ENCODE data around the gene VAT1L.
"Not testable (repeated sequence)": the region's sequence is repeated elsewhere in the genome, so short reads cannot be mapped to it uniquely, and the experiment has no call there.

The VAT1L gene

DNA sequence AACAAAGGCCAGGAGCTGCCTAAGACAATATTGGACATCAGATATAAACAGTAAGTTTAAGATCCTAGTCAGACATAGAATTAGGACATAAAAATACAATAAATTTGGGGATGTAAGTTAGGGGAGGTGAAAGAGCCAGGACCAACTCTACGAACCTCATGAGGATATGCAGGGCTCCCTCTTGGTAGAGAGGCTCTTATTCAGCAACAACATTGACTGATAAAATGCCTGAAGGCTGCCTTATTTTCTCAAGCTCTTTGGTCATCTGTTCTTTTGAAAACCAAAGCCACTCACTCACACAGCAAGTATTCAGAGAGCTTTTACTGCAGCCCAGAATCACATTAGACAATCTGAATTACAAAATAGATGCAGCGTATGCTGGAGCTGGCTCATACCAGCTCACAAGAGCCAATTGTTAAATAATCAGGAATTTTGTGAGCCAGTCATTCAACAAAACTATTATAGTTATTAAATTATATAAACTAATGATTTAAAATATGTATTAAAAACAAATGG is 125.4 kb downstream of the VAT1L start:
- DNase-seq (ENCODE audit: low spot score), result no peak

DNA sequence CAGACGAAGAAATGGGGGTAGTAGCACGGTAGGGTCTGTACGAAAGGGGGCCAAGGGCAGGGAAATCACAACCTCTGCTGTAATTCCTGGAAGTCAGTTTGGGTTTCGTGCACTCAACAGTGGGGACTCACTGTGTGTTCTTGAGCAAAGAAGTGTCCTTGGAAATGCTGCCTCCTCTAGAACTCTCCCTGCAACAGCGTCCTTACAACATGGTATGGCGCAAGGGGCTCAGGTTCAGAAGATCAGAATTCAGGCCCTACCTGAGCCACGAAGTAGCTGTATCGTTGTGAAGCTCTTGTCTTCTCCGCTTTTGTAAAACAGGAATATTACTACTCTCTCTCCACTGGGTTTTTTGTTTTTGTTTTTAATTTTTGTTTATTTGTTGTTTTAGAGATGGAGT is 127.7 kb downstream of the VAT1L start:
- DNase-seq (ENCODE audit: low spot score), result no peak

DNA sequence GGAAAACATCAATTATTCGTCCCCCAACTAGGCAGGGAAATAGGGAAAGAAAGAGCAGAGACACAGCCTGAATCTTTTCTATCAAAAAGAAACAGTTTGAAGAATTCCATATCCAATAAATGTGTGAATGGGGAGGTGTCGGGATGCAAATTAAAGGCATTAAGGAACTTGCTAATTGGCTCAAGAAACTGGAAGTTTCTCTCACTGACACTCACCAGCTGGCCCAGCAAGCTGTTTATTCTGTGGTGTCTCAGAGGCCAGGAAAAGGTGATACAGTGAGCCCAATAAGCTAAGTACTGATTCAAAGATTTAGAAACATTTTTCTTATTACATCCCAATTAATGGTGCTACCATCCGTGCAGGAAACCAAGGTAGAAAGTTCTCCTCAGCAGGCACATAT is 129.6 kb downstream of the VAT1L start:
- DNase-seq (ENCODE audit: low spot score), result no peak

DNA sequence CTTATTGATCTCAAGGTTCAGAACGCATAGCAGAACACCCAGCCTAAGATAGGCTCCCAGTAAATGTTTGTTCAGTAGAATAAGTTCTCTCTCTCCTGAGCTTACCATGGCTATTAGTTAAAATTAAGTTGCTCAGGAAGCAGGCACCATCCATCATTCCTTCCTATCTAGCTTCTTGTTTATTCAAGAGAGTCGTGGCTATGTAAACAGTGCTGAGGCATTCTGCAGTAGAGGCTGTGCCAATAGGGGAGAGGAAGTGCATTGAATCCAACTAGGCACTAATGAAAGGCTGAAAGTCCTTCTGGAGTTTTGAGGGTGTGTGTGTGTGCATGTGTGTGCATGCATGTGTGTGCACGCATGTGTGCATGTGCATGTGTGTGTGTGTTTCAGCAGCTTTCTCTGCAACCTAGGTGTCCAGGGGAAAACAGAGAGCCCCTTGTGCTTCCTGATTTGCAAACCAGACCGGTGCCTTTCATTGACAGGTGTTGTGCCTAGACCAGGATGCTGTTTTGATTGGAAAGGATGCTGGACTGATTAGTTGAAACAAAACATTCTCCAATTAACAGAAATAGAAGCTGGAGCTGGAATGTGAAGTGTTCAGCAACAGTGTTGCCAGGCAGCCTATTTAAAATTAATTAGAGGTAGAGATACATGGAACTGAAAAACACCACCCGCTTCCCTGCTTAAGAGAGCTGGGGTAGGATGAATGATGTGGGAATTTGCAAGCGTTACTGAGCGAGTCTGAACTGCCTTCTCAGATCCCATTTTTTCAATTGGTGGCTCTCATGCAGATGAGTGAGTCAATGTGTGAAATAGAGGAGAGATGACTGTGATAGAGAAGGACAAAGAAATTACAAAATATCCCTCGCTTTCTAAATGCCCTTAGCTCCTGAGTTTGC is 130.7 kb downstream of the VAT1L start:
- DNase-seq (ENCODE audit: low spot score), result no peak

DNA sequence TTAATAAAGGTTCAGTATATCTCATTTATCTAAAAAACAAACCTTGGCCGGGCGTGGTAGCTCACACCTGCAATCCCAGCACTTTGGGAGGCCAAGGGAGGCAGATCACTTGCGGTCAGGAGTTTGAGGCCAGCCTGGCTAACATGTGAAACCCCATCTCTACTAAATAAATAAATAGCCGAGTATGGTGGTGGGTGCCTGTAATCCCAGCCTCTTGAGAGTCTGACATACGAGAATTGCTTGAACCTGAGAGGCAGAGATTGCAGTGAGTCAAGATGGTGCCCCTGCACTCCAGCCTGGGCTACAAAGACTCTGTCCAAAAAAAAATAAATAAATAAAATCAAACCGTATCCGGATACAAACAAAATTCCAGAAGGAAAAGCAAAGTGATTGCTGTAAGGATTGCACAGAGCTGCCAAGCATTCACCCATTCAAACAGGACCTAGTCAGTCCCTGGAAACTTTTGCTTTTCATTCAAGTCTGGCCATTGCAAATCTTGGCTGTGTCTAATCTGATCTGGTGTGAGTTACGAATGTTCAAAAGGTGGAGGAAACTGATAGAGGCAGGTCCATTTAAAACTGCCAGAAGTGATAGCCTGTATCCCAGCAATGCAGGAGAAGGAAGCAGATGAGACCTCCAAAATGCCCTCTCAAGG is 131.5 kb downstream of the VAT1L start:
- DNase-seq (ENCODE audit: low spot score), result no peak

DNA sequence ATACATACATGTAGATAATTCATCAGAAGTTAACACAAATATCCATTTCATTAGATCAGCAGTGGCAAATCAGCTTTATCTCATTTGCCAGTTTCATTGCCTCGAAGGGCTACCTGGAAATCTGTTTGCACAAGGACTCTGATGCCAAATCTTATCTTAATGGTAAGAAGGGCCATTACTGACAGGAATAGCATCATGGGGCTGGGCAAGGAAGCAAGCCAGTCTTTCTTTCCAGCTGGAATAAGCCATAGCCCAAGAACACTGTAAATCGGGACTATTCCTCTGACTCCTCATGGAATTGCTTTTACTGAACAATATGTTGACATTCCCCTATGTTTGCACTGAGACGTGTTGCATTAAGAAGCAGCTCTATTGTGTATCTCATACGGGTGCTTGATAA is 132.6 kb downstream of the VAT1L start:
- DNase-seq (ENCODE audit: low spot score), result no peak

DNA sequence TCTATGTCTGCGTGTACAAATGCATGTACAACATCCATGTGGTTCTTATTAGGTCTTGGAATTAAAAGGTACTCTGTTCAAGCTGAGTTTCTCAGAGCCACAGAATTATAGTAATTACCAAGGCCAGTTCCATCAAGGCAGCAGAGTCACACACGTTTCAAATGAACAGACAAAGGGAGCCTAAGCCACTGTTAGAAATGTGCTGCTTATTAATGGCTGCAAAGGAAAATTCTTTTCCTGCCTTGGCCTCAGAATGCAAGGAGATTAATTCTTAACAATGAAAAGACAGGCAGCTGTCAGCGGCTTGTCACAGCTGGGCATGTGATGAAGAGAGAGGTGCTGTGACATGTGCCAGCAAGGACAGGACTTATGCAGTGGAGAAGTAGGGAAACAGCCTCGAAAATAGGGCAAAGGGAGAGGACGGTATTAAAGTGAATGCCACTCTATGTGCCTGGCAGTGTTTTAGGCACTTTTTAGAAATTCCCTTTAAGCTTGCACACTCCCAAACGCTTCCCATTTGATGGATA is 133.9 kb downstream of the VAT1L start:
- no peak for DNase-seq (ENCODE audit: low spot score)

DNA sequence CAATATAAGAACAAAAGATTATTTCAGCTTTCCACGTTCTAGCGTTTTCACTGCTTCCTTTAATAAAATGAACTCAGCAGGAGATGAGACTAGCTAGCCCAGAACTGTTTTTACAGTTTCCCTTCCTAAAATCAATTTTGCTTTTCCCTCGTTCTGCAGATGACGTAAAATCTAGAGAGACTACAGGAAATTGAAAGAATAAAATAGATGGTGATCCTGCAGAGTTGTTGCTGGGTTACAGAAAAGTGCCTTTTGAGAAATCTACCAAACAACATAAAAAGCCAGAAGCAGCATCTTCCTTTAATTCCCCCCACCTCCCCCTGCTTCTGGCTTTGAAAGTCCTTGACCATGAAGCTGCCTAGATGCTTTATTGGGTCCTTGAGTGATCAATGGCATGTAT is 137.2 kb downstream of the VAT1L start:
- DNase-seq (ENCODE audit: low spot score), result no peak

DNA sequence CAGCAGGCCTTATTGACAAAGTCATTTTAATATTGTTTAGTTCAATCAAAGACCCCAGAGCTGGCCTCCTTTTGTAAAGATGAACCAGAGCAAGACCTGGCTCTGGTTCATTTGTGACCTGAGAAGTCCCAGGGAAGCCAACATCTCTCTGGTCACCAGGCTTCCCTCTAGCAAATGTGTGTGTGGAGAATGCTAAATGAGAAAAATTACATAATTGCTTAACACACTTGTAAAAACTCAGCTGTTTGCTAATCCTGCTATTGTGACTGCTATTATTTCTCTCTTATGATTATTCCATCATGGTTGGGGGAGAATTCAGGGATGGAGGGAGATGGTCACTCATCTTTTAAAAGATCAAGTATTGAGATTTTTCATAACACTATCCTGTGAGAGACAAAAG is 139.7 kb downstream of the VAT1L start:
- DNase-seq (ENCODE audit: low spot score), result no peak

DNA sequence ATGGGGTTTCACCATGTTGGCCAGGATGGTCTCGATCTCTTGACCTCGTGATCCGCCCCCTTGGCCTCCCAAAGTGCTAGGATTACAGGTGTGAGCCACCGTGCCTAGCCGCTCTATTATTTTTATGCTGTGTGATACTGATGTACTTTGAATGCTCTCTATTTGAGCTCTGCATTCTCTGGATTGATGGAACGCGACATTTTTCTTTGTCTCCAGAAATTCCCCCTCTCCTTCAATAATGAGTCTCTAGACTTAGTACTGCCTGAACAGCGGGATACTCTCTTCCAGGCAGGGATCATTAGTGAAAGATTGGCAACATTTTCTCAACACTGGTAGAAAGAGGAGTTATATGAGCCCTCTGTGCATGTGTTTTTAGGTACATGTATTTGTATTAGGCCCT is 140.6 kb downstream of the VAT1L start:
- no peak for DNase-seq (ENCODE audit: low spot score)

DNA sequence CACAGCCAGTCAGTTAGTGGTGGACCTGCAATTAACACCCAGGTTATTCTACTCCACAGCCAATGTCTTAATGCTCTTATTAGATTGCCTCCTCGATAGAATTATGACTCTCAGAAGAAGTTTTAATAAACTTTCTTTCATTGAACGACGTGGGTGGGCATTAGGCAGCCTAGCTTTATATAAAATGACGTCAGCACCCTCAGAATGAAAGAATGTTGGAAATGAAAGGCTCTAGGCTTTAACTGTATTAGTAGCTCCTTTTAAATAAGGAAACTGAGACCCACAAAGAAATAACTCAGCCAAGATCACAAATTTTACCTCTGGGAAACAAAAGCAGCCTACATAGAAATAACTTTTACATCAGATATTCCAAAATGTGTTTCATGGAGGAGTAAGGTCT is 142.7 kb downstream of the VAT1L start:
- DNase-seq (ENCODE audit: low spot score), result no peak

DNA sequence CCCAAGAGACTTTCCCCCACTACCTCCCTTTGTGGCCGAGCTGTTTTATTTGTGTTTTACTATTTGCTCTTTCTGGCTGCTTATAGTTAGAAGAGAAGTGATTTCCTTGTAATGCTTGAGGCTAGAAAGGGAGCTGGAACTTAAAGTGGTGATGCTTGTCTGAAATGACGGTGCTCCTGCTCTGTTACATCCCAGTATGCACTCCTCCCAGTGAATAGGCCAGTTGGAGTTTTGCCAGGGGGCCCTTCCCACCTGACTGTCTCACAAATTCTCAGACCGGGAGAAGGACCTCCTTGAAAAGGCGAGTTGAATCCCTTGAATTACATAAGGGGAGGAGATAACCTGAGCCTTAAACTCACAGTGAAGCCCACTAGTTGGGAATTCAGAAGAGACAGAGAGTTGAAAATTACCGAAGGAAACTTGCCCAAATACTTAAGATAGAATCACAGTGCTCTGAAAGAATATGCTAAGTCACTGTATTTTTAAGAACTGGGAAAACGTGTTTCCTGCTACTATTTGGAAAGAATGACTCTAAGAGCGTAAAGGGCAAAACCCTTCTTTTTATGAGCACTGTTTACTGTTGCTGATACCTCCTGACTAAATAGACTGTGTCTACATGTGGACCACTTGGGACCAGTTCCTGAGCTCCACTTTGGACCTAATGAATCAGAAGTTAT is 149.2 kb downstream of the VAT1L start:
- DNase-seq (ENCODE audit: low spot score), result no peak

DNA sequence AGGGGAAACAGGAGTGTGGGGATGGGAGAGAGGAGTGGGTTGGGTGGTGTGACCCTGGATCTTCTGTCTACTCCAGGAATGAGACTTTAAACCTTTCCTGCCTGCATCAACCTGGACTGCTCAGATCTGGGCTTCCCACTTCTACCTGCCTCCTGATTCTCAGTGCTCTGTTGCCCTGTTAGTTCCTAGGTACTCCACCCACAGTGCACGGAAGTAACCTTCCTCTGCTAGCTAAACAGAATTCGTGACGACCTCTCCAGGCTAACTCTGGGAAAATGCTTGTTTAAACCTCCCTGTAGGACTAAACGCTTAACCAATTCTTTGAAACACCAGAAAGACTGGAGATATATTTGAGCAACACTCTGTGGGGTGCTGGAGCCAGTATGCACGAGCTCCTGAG is 150.5 kb downstream of the VAT1L start:
- no peak for DNase-seq (ENCODE audit: low spot score)

DNA sequence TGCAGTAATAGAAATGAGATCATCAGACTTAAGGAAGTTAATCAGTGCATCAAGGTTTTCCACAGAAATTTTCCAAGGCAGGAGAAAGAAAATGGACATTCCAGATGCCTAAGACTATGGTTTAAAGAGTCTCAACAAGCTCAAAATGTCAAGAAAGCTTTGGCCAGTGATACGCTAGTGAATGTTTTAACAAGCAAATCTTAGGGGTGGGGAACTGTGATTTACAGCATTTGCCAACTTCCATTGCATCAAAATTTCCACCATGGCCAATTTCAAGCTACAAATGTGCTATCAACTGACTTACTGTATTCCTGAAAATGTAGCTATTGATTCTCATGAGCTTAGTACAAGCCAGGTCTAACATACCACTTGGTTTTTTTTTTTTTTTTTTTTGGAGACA is 151.6 kb downstream of the VAT1L start:
- no peak for DNase-seq (ENCODE audit: low spot score)

DNA sequence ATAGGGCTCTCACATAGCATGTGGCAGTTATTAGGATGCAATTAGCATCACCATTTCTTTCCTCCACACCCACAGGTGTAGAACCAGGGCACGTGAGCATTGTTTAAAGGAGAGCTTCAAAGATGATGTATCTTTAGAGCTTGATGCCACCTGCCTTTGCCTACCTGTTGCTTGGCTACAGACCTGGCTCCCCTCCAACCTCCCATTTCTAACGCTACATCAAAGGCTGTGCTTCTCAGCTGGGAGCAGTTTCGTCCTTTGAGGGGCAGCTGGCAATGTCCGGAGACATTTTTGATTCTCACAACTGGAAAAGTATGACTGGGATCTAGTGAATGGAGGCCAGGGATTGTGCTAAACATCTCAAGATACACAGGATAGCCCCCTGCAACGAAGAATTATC is 155.4 kb downstream of the VAT1L start:
- DNase-seq (ENCODE audit: low spot score), result no peak

DNA sequence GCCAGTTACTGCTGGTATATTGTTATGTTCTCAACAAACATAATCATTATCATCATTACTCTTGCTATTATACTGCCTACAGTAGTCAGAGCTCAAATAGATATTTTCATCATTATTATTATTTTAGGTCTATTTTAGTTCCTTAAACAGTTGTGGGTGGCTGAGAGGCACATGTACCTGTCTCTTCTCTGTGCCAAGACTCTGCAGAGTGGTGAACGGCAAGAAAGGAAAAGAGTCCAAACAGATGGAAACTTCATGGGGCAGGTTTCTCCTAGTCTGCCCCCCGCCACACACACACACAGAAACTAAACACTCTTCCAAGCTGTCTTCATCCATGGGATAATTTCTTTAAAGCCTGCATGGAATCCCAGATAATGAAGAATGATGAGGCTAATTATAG is 156.3 kb downstream of the VAT1L start:
- no peak for DNase-seq (ENCODE audit: low spot score)

DNA sequence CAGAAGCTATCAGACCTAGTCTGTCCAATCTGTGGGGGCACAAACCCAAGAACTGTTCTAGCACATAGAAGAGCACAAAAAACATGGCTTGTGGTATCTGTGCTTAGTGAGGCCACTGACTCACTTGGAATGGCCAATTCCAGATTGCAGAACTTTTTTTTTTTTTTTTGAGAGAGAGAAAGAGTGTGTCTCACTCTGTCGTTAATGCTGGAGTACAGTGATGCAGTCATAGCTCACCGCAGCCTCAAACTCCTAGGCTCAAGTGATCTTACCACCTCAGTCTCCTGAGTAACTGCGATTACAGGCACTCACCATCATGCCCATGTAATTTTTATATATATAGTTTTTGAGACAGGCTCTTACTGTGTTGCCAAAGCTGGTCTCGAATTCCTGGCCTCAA is 156.8 kb downstream of the VAT1L start:
- DNase-seq (ENCODE audit: low spot score), result no peak

DNA sequence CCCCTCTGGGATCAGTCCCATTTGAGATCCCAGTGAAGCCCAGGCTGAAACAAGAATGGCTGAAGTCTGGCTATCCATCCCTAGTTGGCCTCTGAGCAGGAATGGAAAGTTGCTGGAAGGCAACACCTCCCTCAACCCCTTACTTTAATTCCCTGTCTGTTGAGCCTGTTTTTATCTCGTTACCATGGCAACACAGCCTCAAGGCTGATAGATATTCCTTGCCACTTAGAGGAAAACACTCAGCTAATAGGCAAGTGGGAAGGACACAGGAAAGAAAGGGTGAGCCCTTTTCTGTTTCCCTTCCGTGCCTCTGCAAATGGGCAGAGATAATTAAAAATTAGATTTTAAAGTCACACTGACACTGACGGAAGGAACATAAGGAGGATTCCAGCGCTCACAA is 158.5 kb downstream of the VAT1L start:
- DNase-seq (ENCODE audit: low spot score), result no peak

DNA sequence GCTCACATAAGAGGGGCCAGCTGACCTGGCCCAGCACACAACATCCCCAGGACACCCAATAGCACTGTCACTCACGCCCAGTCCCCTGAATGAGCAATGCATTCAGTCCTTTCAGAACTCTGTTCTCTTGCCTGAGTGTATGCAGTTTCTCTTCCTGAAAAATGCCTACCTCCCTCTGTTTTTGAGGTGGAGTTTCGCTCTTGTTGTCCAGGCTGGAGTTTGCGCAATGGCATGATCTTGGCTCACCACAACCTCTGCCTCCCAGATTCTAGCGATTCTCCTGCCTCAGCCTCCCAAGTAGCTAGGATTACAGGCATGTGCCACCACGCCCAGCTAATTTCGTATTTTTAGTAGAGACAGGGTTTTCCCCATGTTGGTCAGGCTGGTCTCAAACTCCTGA is 159.2 kb downstream of the VAT1L start:
- not testable (repeated sequence) for DNase-seq (ENCODE audit: low spot score)

DNA sequence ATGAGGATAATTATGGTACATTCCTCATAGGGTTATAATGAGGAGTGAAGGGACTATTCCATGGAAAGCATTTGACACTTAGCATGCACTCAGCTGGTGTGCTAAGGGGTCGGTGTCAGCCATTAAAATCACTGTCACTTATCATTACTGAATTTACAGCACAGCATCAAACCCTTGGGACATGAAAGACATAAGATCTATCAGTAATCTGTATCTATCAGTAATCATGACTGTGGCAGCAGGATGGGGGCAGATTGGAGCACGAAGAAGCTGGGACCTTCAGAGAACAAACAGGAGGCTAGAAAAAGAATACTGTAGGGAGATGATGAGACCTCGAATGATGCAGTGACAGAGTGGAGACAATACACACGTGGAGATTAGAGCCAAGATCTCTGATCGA is 160.5 kb downstream of the VAT1L start:
- no peak for DNase-seq (ENCODE audit: low spot score)

DNA sequence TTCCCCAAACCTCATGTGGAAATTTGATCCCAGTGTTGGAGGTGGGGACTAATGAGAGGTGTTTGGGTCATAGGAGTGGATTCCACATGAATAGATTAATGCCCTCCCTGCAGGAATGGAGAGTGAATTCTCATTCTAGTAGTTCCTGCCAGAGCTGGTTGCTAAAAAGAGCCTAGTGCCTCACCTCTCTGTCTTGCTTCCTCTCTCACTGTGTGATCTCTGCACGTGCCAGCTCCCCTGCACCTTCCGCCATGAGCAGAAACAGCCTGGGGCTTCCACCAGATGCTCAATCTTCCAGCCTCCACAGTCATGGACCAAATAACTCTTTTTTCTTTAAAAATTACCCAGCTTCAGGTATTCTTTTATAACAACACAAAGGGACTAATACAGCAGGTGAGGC is 161.1 kb downstream of the VAT1L start:
- DNase-seq (ENCODE audit: low spot score), result no peak

DNA sequence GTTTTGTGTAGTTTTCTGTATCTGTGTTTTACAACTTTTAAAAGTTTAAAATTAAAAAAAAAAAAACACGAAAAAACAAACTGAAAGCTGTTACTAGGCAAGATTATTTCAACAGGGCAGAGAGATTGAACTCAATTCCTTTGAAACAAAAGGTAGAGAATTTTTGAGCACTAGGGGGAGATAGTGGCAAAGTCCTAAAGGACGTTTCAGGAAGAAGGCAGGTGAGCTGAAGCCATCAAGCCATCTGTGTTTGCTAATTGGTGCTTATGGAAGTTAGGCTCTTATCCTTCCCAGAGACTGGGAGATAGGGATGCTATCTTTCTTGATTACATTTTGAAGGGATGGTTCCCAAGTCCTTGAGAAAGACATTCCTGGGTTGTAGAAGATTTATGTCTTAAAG is 163.4 kb downstream of the VAT1L start:
- no peak for DNase-seq (ENCODE audit: low spot score)

DNA sequence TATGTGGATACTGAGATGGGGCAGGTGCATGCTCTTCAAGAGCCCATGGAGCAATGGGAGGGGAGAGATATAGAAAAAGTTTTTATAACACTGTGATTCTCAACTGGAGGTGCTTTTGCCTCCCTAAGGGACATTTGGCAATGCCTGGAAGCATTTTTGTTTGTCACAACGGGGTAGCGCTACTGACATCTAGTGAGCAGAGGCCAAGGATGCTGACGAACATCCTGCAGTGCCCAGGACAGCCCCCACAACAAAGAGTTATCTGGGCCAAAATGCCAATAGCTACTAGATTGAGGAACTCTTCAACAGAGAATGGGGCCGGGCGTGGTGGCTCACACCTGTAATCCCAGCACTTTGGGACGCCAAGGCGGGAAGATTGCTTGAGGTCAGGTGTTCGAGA is 166.8 kb downstream of the VAT1L start:
- no peak for DNase-seq (ENCODE audit: low spot score)

All from AG08396 (cell line).